Effector memory CD4-positive, alpha-beta T cell (primary cell): ENCODE results near the gene EFL1.

ENCODE experiments used
- DNase-seq, 3 donors: peaks; one replicate each; pipeline ENCODE4 v3.0.0-alpha.2; 2020
- H3K27ac ChIP-seq: 2 replicates; pipeline ENCODE4 v1.7.0; 2013; ENCODE audit warnings: mild to moderate bottlenecking, low read length, moderate library complexity; ENCODE audit not compliant: insufficient read depth, poor library complexity, severe bottlenecking
- H3K27me3 ChIP-seq: replicated peaks from 2 replicates; pipeline ENCODE4 v1.7.0; 2013; ENCODE audit warnings: mild to moderate bottlenecking, low read length; ENCODE audit not compliant: insufficient read depth, control insufficient read depth, poor library complexity, severe bottlenecking
- H3K36me3 ChIP-seq: 2 replicates; pipeline ENCODE4 v1.7.0; 2013; ENCODE audit warnings: mild to moderate bottlenecking, low read length, moderate library complexity; ENCODE audit not compliant: control insufficient read depth, insufficient read depth
- H3K4me1 ChIP-seq: 2 replicates; pipeline ENCODE4 v1.7.0; 2013; ENCODE audit warnings: low read length, mild to moderate bottlenecking; ENCODE audit not compliant: control insufficient read depth, insufficient read depth, poor library complexity, severe bottlenecking
- H3K4me3 ChIP-seq: 2 replicates; pipeline ENCODE4 v1.7.0; 2013; ENCODE audit warnings: low read length, low read depth, mild to moderate bottlenecking; ENCODE audit not compliant: insufficient read depth, poor library complexity, severe bottlenecking
- H3K9me3 ChIP-seq: 2 replicates; pipeline ENCODE4 v1.7.0; 2013; ENCODE audit warnings: mild to moderate bottlenecking, low read length, moderate library complexity; ENCODE audit not compliant: control insufficient read depth

EFL1 gene

GRCh38 chr15:82186161-82186560 lies 76.4 kb downstream of the EFL1 start:
- no peaks in the 10 kb centered on the region for H3K27me3 ChIP-seq
- H3K4me1 ChIP-seq: no peaks in the 10 kb centered on the region
- peaks cover 4% of the 10 kb centered on the region for H3K36me3 ChIP-seq
- no peaks in the 10 kb centered on the region for H3K9me3 ChIP-seq
- no peak overlapping the region for H3K4me3 ChIP-seq
- no peak overlapping the region for H3K27ac ChIP-seq
- no peak for DNase-seq

GRCh38 chr15:82184776-82185175 lies 77.8 kb downstream of the EFL1 start:
- Histone ChIP-seq H3K27me3 (no peaks in the 10 kb centered on the region), H3K27ac (no peak overlapping the region), H3K4me1 (no peaks in the 10 kb centered on the region), H3K4me3 (no peak overlapping the region), H3K36me3 (peaks cover 4% of the 10 kb centered on the region), H3K9me3 (no peaks in the 10 kb centered on the region)
- DNase-seq: no peak

DNA sequence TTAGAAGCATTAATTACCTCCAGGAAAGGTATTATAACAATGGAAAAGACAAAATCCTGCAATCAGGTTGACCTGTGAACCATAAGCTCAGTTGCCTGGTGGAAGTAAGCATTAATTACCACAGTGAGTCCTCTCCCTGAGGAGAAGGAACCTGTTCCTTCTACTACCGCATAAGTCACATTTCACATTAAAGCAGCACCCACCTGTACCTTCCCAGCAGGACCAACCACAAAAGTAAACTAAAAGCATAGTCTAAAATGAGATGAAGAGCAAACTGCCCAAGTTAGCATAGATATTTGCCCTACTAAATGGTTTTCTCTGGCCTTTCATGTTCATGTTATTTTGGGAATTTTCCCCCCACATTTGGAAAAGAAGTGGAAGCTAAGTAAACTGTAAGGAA lies 78.2 kb downstream of the EFL1 start:
- H3K27ac ChIP-seq: no peak overlapping the region
- DNase-seq: no peak
- peaks cover 4% of the 10 kb centered on the region for H3K36me3 ChIP-seq
- no peak overlapping the region for H3K4me3 ChIP-seq
- no peaks in the 10 kb centered on the region for H3K9me3 ChIP-seq
- no peaks in the 10 kb centered on the region for H3K27me3 ChIP-seq
- no peaks in the 10 kb centered on the region for H3K4me1 ChIP-seq

DNA sequence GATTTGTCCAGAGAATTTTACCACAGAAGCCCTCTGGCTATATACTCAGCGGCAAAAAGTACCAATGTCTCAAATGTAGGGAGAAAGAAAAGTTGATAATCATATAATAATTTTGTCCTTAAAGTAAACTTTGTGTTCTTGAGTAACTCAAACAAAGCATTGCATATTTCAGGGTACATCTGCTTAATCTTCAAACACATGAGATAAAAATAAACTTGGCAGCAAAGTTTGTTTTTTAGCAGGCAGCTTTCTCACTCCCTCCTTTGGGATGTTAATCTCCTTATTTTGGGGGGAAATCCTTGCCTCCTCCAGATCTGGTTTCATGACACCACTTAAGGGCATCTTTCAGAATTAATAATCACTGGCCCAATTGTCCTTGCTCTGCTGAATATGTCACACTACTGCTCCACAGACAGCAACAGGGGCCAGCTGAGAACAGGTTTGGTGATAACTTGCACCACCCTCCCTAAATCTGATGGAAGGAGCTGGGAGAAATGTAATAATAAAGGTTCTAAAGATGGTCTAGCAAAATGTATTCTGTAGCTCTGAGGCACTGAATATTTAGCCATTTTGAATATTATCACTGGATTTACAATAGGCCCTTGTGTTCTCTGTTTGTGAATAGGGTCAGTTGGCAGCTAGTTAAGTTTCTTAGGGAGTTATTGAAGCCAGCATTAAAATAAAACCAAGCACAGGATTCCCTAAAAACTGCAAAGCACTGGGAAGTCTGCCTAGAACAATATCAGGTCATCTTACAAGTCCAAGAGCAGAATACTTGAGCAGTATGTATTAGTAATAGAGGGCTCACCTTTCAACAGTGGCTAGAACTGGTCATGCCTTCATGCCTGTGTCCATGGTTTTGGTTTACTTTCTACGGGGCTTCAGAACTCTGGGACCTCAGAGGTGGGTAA lies 79.2 kb downstream of the EFL1 start:
- Histone ChIP-seq H3K36me3 (peaks cover 4% of the 10 kb centered on the region), H3K4me1 (no peaks in the 10 kb centered on the region), H3K27ac (no peak overlapping the region), H3K9me3 (no peaks in the 10 kb centered on the region), H3K27me3 (no peaks in the 10 kb centered on the region), H3K4me3 (no peak overlapping the region)
- DNase-seq: no peak

DNA sequence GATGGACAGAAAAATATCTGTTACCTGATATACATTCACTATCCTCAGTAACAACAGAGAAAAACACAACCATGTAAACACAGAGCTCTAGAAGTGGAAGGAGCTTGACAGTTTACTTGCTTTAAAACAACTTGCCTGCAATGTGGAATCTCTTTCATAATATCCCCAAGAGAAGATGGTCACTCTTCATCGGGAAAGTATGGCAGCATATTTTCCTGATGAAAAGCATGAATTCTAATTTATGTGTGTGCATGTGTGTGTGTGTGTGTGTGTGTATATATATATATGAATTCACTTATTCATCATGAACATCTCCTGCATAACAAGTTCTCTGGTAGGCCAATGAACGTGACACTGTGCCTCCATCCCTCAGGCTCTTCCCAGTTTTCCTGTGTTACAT lies 81.2 kb downstream of the EFL1 start:
- Histone ChIP-seq H3K4me3 (no peak overlapping the region), H3K9me3 (no peaks in the 10 kb centered on the region), H3K27ac (no peak overlapping the region), H3K4me1 (no peaks in the 10 kb centered on the region), H3K27me3 (no peaks in the 10 kb centered on the region), H3K36me3 (peaks cover 4% of the 10 kb centered on the region)
- DNase-seq: no peak

GRCh38 chr15:82178061-82178460 lies 84.5 kb downstream of the EFL1 start:
- H3K27me3 ChIP-seq: no peaks in the 10 kb centered on the region
- no peaks in the 10 kb centered on the region for H3K4me1 ChIP-seq
- no peaks in the 10 kb centered on the region for H3K36me3 ChIP-seq
- H3K9me3 ChIP-seq: no peaks in the 10 kb centered on the region
- no peak overlapping the region for H3K4me3 ChIP-seq
- H3K27ac ChIP-seq: no peak overlapping the region
- no peak for DNase-seq

GRCh38 chr15:82177291-82178010 lies 85.1 kb downstream of the EFL1 start:
- Histone ChIP-seq H3K27me3 (no peaks in the 10 kb centered on the region), H3K4me1 (no peaks in the 10 kb centered on the region), H3K27ac (no peak overlapping the region), H3K4me3 (no peak overlapping the region), H3K9me3 (no peaks in the 10 kb centered on the region), H3K36me3 (no peaks in the 10 kb centered on the region)
- no peak for DNase-seq

- Histone ChIP-seq H3K4me1 (no peaks in the 10 kb centered on the region), H3K27ac (no peak overlapping the region), H3K4me3 (no peak overlapping the region), H3K36me3 (no peaks in the 10 kb centered on the region), H3K9me3 (no peaks in the 10 kb centered on the region), H3K27me3 (no peaks in the 10 kb centered on the region)
- DNase-seq: no peak
Observed at GRCh38 chr15:82176542-82176941, 86.0 kb downstream of the EFL1 start.

DNA sequence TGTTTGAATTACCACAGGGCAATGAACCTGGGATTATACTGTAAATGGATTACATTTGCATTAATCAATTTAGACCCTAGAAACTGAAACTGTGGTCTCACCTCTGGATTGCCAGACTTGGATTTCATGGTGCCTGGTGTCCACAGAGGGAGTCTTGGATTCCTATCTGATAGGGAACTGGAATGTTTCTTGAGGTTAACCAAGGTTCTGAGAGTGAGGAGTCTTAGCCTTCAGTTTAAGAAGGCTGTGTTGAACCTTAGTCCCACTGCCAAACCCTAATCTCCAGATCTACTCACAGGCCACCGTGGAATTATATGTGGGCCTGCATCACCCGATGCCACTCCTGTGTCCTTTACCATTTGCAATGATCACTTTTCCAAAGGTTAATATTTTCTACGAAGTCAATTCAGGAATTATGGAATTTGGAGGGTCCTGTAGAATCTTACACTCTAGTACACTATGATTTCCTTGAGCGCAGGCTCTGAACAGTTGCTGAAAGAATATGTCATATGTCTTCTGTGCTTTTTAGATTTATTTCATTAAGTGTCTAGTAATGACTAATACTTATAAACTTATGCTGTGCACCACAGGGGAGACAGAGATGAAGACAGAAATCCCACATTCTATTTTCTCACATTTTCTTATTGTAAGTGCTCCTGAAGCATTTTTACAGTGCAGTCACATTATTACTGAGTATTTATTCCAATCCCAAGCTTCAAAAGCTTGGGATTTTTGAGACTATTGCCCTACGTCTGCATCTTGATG lies 87.9 kb downstream of the EFL1 start:
- H3K4me1 ChIP-seq: no peaks in the 10 kb centered on the region
- no peak overlapping the region for H3K4me3 ChIP-seq
- no peaks in the 10 kb centered on the region for H3K9me3 ChIP-seq
- H3K27ac ChIP-seq: no peak overlapping the region
- no peak for DNase-seq
- H3K36me3 ChIP-seq: no peaks in the 10 kb centered on the region
- H3K27me3 ChIP-seq: no peaks in the 10 kb centered on the region
